GM18868 (cell line): Measurements from ENCODE around the gene RNF180.

Experiments used
- ATAC-seq: cut with Tn5 transposase; IDR thresholded peaks from one replicate; pipeline ENCODE4 v1.9.1; 2021; ENCODE audit warnings: mild to moderate bottlenecking, moderate library complexity; ENCODE audit not compliant: unreplicated experiment

The RNF180 gene, protein sequence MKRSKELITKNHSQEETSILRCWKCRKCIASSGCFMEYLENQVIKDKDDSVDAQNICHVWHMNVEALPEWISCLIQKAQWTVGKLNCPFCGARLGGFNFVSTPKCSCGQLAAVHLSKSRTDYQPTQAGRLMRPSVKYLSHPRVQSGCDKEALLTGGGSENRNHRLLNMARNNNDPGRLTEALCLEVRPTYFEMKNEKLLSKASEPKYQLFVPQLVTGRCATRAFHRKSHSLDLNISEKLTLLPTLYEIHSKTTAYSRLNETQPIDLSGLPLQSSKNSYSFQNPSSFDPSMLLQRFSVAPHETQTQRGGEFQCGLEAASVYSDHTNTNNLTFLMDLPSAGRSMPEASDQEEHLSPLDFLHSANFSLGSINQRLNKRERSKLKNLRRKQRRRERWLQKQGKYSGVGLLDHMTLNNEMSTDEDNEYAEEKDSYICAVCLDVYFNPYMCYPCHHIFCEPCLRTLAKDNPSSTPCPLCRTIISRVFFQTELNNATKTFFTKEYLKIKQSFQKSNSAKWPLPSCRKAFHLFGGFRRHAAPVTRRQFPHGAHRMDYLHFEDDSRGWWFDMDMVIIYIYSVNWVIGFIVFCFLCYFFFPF

GRCh38 chr5:64165500-64166200 lies at the start of gene RNF180:
TSS of gene RNF180 (plus strand) at chr5:64165843. CDS start at chr5:64200808, 34,965 bp downstream.
- ATAC-seq, result no peak

GRCh38 chr5:64125521-64125920 lies 40.1 kb upstream of the RNF180 start:
- no peak for ATAC-seq

GRCh38 chr5:64126202-64126741 lies 39.4 kb upstream of the RNF180 start:
- ATAC-seq, result no peak

DNA sequence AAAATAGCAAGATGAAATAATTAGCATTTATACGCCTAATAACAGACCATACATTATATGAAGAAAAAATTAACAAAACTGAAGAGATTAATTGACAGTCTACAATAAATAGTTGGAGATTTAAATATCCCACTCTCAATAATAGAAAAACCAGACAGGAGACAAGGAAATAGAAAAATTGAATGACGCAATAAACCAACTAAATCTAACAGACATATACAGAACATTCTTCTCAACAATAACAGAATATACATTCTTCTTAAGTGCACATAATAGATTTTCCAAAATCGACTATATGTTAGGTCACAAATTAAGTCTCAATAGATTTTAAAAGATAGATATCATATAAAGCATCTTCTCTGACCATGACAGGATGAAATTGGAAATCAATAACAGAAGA lies 25.6 kb upstream of the RNF180 start:
- no peak for ATAC-seq

- no peak for ATAC-seq
Measured at GRCh38 chr5:64144425-64145215, 21.0 kb upstream of the RNF180 start.

DNA sequence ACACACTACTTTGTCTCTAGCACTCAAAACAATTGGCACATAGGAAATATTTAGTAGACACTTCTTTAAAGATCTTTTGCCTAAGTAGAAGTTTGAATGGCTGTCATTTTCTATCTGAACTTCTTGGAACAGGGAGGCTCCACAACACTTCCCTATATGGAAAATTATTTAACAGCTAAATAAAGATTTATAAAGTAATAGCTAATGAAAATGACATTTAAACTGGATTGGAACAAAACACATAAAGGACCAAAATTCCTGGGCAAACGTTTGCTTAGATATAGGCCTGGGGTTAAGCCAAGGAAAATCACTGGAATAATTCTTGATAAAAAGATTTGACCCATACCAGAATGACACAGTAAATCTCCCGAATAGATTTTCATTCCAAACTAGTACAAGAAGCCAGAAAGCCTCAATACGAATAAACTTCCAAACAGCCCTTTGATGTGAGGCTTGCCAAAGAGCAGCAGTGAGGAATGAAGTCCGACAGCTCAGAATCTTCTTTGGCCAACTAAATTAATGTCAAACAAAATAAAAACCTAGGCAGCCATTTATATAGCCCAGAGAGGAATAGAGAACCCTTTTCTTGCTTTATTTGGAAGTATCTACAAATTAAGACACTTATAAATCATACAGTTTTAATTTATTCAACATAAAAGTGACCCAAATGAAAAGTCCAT lies 20.3 kb upstream of the RNF180 start:
- ATAC-seq, result no peak

GRCh38 chr5:64147379-64147778 lies 18.3 kb upstream of the RNF180 start:
- ATAC-seq, result no peak

- ATAC-seq, result peak; percentile 71
Measured at GRCh38 chr5:64147849-64148441, 17.7 kb upstream of the RNF180 start.

DNA sequence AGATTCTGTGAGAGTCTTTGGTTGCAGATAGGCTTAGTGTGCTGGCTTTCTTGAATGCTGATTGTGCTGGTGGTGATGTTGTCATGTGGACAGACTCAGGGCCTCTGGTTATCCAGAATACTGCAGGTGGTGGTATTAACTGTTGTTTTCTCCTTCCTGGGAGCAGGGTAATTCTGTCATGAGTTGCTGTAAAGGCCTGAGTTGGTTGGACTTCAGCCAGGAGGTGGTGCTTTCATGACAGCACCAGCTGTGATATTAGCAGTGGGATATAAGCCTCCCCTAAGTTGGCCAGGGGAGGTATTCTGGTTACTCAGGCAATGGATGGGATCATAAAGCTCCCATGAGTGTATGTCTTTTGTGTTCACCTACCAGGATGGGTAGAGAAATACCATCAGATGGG lies 16.4 kb upstream of the RNF180 start:
- no peak for ATAC-seq

GRCh38 chr5:64149857-64150521 lies 15.7 kb upstream of the RNF180 start:
- no peak for ATAC-seq

GRCh38 chr5:64156261-64156660 lies 9.4 kb upstream of the RNF180 start:
- ATAC-seq, result no peak

- ATAC-seq, result no peak
Measured at GRCh38 chr5:64158827-64159226, 6.8 kb upstream of the RNF180 start.

DNA sequence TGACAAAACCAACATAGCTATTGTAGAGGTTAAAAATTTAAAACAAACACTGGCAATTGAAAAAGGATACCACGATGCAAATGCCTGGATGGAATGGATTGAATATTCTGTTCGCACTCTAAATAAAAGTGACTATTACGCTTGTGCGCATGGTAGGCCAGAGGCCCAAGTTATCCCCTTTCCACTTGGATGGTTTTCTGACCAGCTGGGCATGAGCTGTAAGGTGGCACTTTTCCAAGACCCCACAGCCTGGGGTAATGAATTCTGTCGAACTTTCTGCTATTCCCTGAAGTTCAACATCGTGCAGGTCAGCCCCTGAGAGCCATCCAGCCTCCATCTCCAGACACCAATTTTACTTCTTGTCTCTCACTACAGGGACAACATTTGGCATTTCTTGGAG lies 5.4 kb upstream of the RNF180 start:
- no peak for ATAC-seq

DNA sequence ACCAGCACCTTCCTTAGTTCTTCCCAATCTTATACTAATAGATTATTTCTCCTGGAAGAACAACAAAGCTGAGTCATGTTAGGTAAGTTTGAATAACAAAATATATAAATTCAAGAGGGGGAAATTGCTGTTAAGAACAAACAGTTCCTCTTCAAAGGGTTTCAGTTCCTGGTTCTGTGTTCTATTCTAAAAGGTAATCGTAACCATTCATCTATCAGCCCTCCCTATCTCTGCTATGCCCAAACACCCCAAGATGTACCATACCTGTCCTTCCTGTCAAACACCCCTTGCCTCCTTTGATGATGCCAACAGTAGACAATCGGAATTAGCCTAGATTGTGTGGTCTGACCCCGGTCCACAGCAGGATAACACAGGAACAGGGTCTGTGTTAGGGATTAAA lies 4.2 kb upstream of the RNF180 start:
- peak; percentile 78 for ATAC-seq

DNA sequence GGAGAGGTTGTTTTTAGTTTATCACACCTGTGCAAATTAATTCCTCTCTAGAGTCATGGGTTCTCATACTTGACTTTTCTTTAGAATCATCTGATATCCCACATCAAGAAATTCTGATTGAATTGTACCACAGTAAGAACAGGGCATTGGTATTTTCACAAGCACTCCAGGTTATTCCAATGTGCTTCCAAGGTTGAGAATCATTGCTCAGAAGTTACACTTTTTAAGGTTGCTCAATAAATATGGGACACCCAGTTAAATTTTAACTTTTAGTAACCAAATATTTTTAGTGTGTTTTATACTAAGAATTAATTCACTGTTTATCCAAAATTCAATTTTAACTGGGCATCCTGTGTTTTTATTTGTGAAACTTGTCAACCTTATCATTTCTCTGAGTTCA lies 2.5 kb upstream of the RNF180 start:
- ATAC-seq, result no peak

DNA sequence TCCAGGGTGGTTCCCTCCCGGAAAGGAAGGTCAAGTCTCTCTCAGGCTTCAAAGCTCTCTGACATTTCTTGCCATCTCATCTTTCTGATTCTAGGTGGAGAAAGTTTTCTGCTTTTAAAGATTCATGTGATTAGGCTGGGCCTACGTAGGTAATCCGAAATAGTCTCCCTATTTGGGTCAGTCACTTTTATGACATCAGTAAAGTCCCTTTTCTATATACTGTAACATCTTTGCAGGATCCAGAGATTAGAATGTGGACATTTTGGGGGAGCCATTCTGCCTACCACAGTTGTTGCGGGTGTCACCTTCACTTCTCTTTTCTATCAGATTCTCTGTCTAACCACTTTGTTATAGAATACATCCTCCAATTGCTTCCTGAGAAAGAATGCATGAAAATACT lies 1.9 kb upstream of the RNF180 start:
- ATAC-seq, result no peak

- ATAC-seq, result no peak
Measured at GRCh38 chr5:64164166-64164565, 1.5 kb upstream of the RNF180 start.

DNA sequence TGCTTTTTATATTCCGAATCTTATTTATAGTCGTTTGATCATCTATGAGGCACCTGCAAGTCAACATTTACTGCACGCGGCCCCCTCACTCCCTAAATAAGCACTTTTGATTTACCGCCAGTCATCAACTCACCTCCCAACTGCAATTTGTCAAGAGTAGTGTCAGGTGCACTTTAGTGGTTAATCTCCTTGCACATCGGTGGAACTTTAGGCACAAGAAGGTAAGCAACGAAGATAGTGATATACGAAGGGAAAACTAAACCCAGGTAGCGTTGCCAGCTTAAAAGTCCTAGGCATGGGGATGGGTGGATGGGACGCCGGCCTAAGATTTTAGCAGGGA lies 513 bp upstream of the RNF180 start:
- ATAC-seq, result no peak

DNA sequence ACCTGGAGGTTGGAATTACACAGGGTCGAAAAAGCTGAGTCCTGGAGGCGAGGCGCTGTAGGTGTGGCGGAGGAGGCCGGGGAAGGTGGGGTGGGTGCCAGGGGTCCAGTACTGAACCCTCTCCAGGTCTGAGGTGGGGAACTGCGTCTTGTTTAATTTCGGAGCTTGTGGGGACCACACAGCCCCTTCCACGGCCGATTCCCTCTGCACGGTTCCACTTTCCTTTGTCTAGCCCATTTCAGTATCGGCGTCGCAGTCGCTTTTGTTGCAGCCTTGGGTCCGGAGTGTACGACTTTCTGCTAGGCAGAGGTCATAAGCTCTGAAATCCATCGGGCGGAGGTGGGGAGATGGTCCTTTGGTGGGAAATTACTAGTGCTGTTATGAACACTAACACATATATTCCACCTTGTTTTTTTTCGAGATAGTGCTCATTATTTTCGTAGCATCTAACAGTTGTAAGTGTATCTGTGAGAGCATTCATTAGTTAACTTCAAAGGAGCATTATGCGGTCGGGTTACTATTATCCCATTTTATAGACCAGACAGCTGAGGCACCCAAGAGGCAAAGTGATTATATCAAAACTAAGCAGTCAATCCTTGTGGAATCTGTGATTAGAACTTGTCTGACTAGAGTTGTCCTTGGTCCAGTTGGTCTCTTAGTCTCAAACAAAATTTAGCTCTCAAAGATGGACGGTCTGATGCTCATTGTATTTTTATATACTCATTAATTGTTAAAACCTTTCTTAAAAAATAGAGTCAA lies 737 bp downstream of the RNF180 start:
- no peak for ATAC-seq
